Gastroesophageal sphincter (tissue), 3 donors: ENCODE data around the gene TESK2.
"Not testable (repeated sequence)": the region's sequence is repeated elsewhere in the genome, so short reads cannot be mapped to it uniquely, and the experiment has no call there.

ENCODE experiments used
- CTCF ChIP-seq, 4 experiments: fragments of 200-600 bp in 2 of 4; fragments of 450-650 bp in 2 of 4; sonication (generic) in 1 of 4; IDR thresholded peaks; one replicate each; pipeline ENCODE4 v1.5.1; 2017 to 2019; ENCODE audit warnings: antibody characterized with exemption in 4 of 4, mild to moderate bottlenecking in 2 of 4, moderate library complexity in 2 of 4
- POLR2A ChIP-seq, 2 donors: fragments of 450-650 bp; IDR thresholded peaks; one replicate each; pipeline ENCODE4 v1.6.1; 2017; ENCODE audit warnings: antibody characterized with exemption in 2 of 2, mild to moderate bottlenecking in 2 of 2, moderate library complexity in 1 of 2
- POLR2AphosphoS5 ChIP-seq: sonication (generic); formaldehyde crosslinking; IDR thresholded peaks from one replicate; pipeline ENCODE4 v1.6.1; 2017; ENCODE audit warnings: antibody characterized with exemption

- TF ChIP-seq CTCF (IDR thresholded peaks at IDR 0.05); POLR2A (IDR thresholded peaks at IDR 0.05); POLR2AphosphoS5: not testable (repeated sequence)
These were observed 22.7 kb upstream of the TESK2 start for GRCh38 chr1:45513532-45514260.
